ENCODE results near the gene C1orf21. TPM values are rescaled to one million over a fixed set of nuclear protein-coding genes. Genes with fewer than 3 reads are reported as not detected.

C1orf21 gene
- total and polyA plus RNA-seq, 2 donors (not counting 3 experiments of a cell fraction or from before 2014, with no cell fraction given): 0.79 to 8.5 TPM

DNA sequence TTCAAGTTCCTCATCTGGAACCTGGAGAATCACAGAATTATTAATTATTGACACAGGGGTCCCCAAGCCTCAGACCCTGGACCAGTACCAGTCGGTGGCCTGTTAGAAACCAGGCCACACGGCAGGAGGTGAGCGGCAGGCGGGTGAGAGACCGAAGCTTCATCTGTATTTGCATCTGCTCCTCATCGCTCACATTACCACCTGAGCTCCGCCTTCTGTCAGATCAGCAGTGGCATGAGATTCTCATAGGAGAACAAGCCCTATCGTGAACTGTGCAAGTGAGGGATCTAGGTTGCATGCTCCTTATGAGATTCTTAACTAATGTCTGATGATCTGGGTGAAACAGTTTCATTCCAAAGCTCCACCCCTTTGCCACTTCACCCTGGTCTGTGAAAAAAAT, 125.9 kb downstream of the C1orf21 start:
- ChIA-PET POLR2A (no interaction called here), CTCF (no interaction called here)
- Histone ChIP-seq H3K4me3 (replicated peaks in 1 of 3; ENCODE audit: insufficient read depth in 1 of 3, low read depth in 1 of 3, low read length in 3 of 3) (no peak overlapping the region), H3K27ac (ENCODE audit: insufficient read depth, low read depth, low read length) (no peak overlapping the region), H3K9me1 (replicated peaks; ENCODE audit: control insufficient read depth, extremely low read depth, insufficient read depth, low read length) (no peaks in the 10 kb centered on the region), H3K36me3 (ENCODE audit: control insufficient read depth in 2 of 2, extremely low read depth in 1 of 2, insufficient read depth in 2 of 2, low read length in 2 of 2) (no peaks in the 10 kb centered on the region), H3K4me1 (ENCODE audit: control insufficient read depth, extremely low read depth, insufficient read depth, low read length) (peaks cover 4% of the 10 kb centered on the region), H2AFZ (ENCODE audit: low read depth, low read length) (no peak overlapping the region), H3K9ac (replicated peaks; ENCODE audit: extremely low read depth, insufficient read depth, low read length) (no peak overlapping the region), H4K20me1 (replicated peaks; ENCODE audit: control insufficient read depth, extremely low read depth, insufficient read depth, low read length) (no peaks in the 10 kb centered on the region), H3K27me3 (ENCODE audit: control insufficient read depth in 2 of 2, insufficient read depth in 2 of 2, low read length in 2 of 2) (no peaks in the 10 kb centered on the region), H3K79me2 (ENCODE audit: control insufficient read depth, insufficient read depth, low read length) (no peaks in the 10 kb centered on the region), H3K9me3 (replicated peaks; ENCODE audit: control insufficient read depth, insufficient read depth, low read length) (no peaks in the 10 kb centered on the region), H3K4me2 (ENCODE audit: insufficient read depth, low read length) (no peak overlapping the region)
- intact Hi-C loops (cut with micrococcal nuclease): no loop called here
- no TSS peak for BruUV-seq (replicated peaks)
- no peak for FAIRE-seq
- no peak for DNase-seq (ENCODE audit: low read depth, low spot score)
- dilution Hi-C loops (cut with MboI; ENCODE audit: extremely low pct_ligation_motif_present, low sequenced_read_pairs): no loop called here
- TF ChIP-seq MYC (IDR thresholded peaks at IDR 0.05; ENCODE audit: low read depth, low read length) (no peak), POLR2AphosphoS5 (IDR thresholded peaks at IDR 0.05; ENCODE audit: insufficient read depth, low read depth, low read length) (no peak), EZH2 (IDR thresholded peaks at IDR 0.05; ENCODE audit: borderline replicate concordance, low read depth, low read length, severe bottlenecking) (no peak), JUN (IDR thresholded peaks at IDR 0.05; ENCODE audit: borderline replicate concordance, insufficient read depth, insufficient read length, low read depth) (no peak), CTCF (IDR thresholded peaks at IDR 0.05; ENCODE audit: extremely low read depth in 1 of 2, insufficient read depth in 1 of 2, low read depth in 1 of 2, low read length in 2 of 2) (no peak), POLR2A (IDR thresholded peaks at IDR 0.05; ENCODE audit: low read depth, low read length) (no peak)

- Histone ChIP-seq H3K4me3 (replicated peaks in 1 of 3; ENCODE audit: insufficient read depth in 1 of 3, low read depth in 1 of 3, low read length in 3 of 3) (no peak overlapping the region), H3K4me1 (ENCODE audit: control insufficient read depth, extremely low read depth, insufficient read depth, low read length) (no peaks in the 10 kb centered on the region), H4K20me1 (replicated peaks; ENCODE audit: control insufficient read depth, extremely low read depth, insufficient read depth, low read length) (no peaks in the 10 kb centered on the region), H3K36me3 (ENCODE audit: control insufficient read depth in 2 of 2, extremely low read depth in 1 of 2, insufficient read depth in 2 of 2, low read length in 2 of 2) (no peaks in the 10 kb centered on the region), H3K27me3 (ENCODE audit: control insufficient read depth in 2 of 2, insufficient read depth in 2 of 2, low read length in 2 of 2) (no peaks in the 10 kb centered on the region), H3K9me3 (replicated peaks; ENCODE audit: control insufficient read depth, insufficient read depth, low read length) (no peaks in the 10 kb centered on the region), H3K4me2 (ENCODE audit: insufficient read depth, low read length) (no peak overlapping the region), H2AFZ (ENCODE audit: low read depth, low read length) (no peak overlapping the region), H3K27ac (ENCODE audit: insufficient read depth, low read depth, low read length) (no peak overlapping the region), H3K9me1 (replicated peaks; ENCODE audit: control insufficient read depth, extremely low read depth, insufficient read depth, low read length) (no peaks in the 10 kb centered on the region), H3K9ac (replicated peaks; ENCODE audit: extremely low read depth, insufficient read depth, low read length) (no peak overlapping the region), H3K79me2 (ENCODE audit: control insufficient read depth, insufficient read depth, low read length) (no peaks in the 10 kb centered on the region)
- DNase-seq (ENCODE audit: low read depth, low spot score) (no peak), FAIRE-seq (no peak)
- POLR2A ChIA-PET: no interaction called here
- intact Hi-C loops (cut with micrococcal nuclease) (no loop called here), dilution Hi-C loops (cut with MboI; ENCODE audit: extremely low pct_ligation_motif_present, low sequenced_read_pairs) (no loop called here)
- no TSS peak for BruUV-seq (replicated peaks)
- TF ChIP-seq CTCF (IDR thresholded peaks at IDR 0.05; ENCODE audit: extremely low read depth in 1 of 2, insufficient read depth in 1 of 2, low read depth in 1 of 2, low read length in 2 of 2) (no peak), FOS (IDR thresholded peaks at IDR 0.05; ENCODE audit: borderline replicate concordance, insufficient read depth, low read length) (no peak), EZH2 (IDR thresholded peaks at IDR 0.05; ENCODE audit: borderline replicate concordance, low read depth, low read length, severe bottlenecking) (no peak), MYC (IDR thresholded peaks at IDR 0.05; ENCODE audit: low read depth, low read length) (no peak), JUN (IDR thresholded peaks at IDR 0.05; ENCODE audit: borderline replicate concordance, insufficient read depth, insufficient read length, low read depth) (no peak), POLR2AphosphoS5 (IDR thresholded peaks at IDR 0.05; ENCODE audit: insufficient read depth, low read depth, low read length) (no peak), GATA2 (IDR thresholded peaks at IDR 0.05; ENCODE audit: insufficient read depth, insufficient read length, low read depth, low read length) (no peak), POLR2A (IDR thresholded peaks at IDR 0.05; ENCODE audit: low read depth, low read length) (no peak)
- TF ChIP-seq, protein P1, sequence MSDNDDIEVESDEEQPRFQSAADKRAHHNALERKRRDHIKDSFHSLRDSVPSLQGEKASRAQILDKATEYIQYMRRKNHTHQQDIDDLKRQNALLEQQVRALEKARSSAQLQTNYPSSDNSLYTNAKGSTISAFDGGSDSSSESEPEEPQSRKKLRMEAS (IDR thresholded peaks at IDR 0.05; ENCODE audit: insufficient read depth, insufficient read length): no peak
- CTCF ChIA-PET: no interaction called here
Measured at GRCh38 chr1:184513421-184513820, 126.6 kb downstream of the C1orf21 start.
